ENCODE results near the gene CACNA1F.
A peak's percentile ranks its signal among the peaks of the same experiment; 100 is the strongest.

CACNA1F gene

GRCh38 chrX:49204017-49204416 is 29.1 kb downstream of the CACNA1F start:
- no peaks in the 10 kb centered on the region for H3K36me3 ChIP-seq
- H3K4me3 ChIP-seq = no peak overlapping the region
- no peak for DNase-seq
- no peak for TF ChIP-seq CTCF (IDR thresholded peaks at IDR 0.05)
- H3K27me3 ChIP-seq = no peaks in the 10 kb centered on the region
- H3K9me3 ChIP-seq = no peaks in the 10 kb centered on the region
- intact Hi-C loops (cut with DNase I; ENCODE audit: low total_unique reads) = no loop called here
- no peak overlapping the region for H3K27ac ChIP-seq
- H3K4me1 ChIP-seq = peaks cover 0 to 15% (median 8%) of the 10 kb centered on the region in 4 donors

- intact Hi-C loops (cut with DNase I; ENCODE audit: low total_unique reads) = no loop called here
Measured at GRCh38 chrX:49203536-49203935, 29.6 kb downstream of the CACNA1F start.

GRCh38 chrX:49202022-49202421 is 31.1 kb downstream of the CACNA1F start:
- Histone ChIP-seq H3K9me3 (no peaks in the 10 kb centered on the region), H3K27me3 (no peaks in the 10 kb centered on the region), H3K4me1 (peaks cover 0 to 15% (median 8%) of the 10 kb centered on the region in 4 donors), H3K36me3 (no peaks in the 10 kb centered on the region), H3K27ac (no peak overlapping the region), H3K4me3 (no peak overlapping the region)
- TF ChIP-seq CTCF (IDR thresholded peaks at IDR 0.05) = no peak
- DNase-seq = no peak
- intact Hi-C loops (cut with DNase I; ENCODE audit: low total_unique reads) = no loop called here

More at GRCh38 chrX:49203536-49203935, 29.6 kb downstream of the CACNA1F start:
- Histone ChIP-seq H3K27me3 (no peaks in the 10 kb centered on the region), H3K27ac (no peak overlapping the region), H3K4me1 (peaks cover 0 to 15% (median 8%) of the 10 kb centered on the region in 4 donors), H3K9me3 (no peaks in the 10 kb centered on the region), H3K4me3 (no peak overlapping the region), H3K36me3 (no peaks in the 10 kb centered on the region)
- TF ChIP-seq CTCF (IDR thresholded peaks at IDR 0.05) = no peak
- no peak for DNase-seq

GRCh38 chrX:49199906-49200771 is 33.0 kb downstream of the CACNA1F start, which contains the start of gene SYP:
SYP (minus strand) TSS chrX:49200193; CDS start chrX:49200186, 7 bp downstream.
- Histone ChIP-seq H3K9me3 (no peaks in the 10 kb centered on the region), H3K4me3 (peak within 1 kb of the TSS; percentile 46 to 50), H3K27me3 (no peaks in the 10 kb centered on the region), H3K36me3 (no peaks in the 10 kb centered on the region), H3K27ac (peak within 1 kb of the TSS; percentile 66 to 77), H3K4me1 (peaks cover 0 to 15% (median 8%) of the 10 kb centered on the region in 4 donors)
- intact Hi-C loops (cut with DNase I; ENCODE audit: low total_unique reads) = no loop called here
- DNase-seq = peak; percentile 89 to 92
- no peak for TF ChIP-seq CTCF (IDR thresholded peaks at IDR 0.05)

- intact Hi-C loops (cut with DNase I; ENCODE audit: low total_unique reads) = no loop called here
- H3K4me1 ChIP-seq = peaks cover 0 to 15% (median 8%) of the 10 kb centered on the region in 4 donors
- no peak for TF ChIP-seq CTCF (IDR thresholded peaks at IDR 0.05)
- no peak for DNase-seq
- no peaks in the 10 kb centered on the region for H3K9me3 ChIP-seq
- H3K36me3 ChIP-seq = no peaks in the 10 kb centered on the region
- H3K4me3 ChIP-seq = peak overlapping the region in 1 of 2 donors; percentile 50
- H3K27me3 ChIP-seq = no peaks in the 10 kb centered on the region
- H3K27ac ChIP-seq = peak overlapping the region in 1 of 2 donors; percentile 61
Measured at GRCh38 chrX:49199315-49199595, 33.9 kb downstream of the CACNA1F start.
